Liver (tissue), 3 donors: Measurements from ENCODE around the gene LAMP5.

Source experiments
- GABPA ChIP-seq, 2 donors: IDR thresholded peaks in 1 of 2; conservative IDR thresholded peaks in 1 of 2; 2 replicates each; pipeline ENCODE4 v1.6.1; 2016; ENCODE audit warnings: antibody characterized with exemption in 2 of 2, mild to moderate bottlenecking in 1 of 2, moderate library complexity in 1 of 2
- RAD21 ChIP-seq, 2 donors: IDR thresholded peaks; 2 replicates each; pipeline ENCODE4 v1.6.1; 2016; ENCODE audit warnings: antibody characterized with exemption in 2 of 2, mild to moderate bottlenecking in 2 of 2
- TF ChIP-seq, protein P1 (sequence below): fragments of 150-350 bp; IDR thresholded peaks from 2 replicates; pipeline ENCODE4 v1.5.1; 2017; ENCODE audit warnings: improper control_type of control experiment, low read depth, low read length; ENCODE audit not compliant: missing input control
- TF ChIP-seq, protein P2 (sequence below): IDR thresholded peaks from 2 replicates; pipeline ENCODE4 v1.6.1; 2016; ENCODE audit warnings: antibody characterized with exemption
- donor health status: healthy.
- donor health status: healthy.

DNA sequence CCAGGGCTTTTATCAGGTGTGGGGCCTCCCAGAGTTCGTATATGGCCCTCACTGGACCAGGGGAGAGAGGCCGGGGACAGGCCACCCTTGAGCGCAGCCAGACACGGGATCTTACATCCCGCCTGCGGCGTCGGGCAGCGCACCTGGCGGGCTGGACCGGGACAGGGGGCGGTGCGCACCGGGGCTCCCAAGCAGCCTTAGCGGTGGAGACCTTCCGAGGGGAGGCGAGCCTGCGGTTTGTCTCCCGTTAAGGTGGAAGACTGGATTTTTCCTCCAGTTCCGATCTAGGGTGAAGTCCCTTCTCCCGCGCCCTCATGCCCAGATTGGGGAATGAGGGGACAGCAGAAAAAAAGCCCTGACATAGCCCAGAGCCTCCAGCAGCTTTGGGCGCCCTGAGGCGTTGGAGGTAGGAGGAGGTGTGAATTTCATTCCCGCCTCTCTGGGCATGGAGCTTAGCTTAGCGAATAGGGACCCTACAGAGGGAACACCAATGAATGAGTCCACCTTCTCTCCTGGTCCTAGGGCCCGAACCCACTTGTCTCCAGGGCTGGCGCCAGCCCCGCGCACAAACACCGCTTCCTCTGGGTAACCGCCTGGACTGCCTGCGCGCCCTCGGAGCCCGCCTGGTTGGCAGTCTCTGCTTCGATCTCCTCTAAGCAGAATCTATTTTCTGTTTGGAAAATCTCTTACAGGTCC, 6.7 kb upstream of the LAMP5 start:
- no peak for TF ChIP-seq RAD21 (IDR thresholded peaks at IDR 0.05)
- TF ChIP-seq GABPA (IDR thresholded peaks at IDR 0.05 in 1 of 2, conservative IDR thresholded peaks at IDR 0.05 in 1 of 2): no peak
- TF ChIP-seq, protein P1, sequence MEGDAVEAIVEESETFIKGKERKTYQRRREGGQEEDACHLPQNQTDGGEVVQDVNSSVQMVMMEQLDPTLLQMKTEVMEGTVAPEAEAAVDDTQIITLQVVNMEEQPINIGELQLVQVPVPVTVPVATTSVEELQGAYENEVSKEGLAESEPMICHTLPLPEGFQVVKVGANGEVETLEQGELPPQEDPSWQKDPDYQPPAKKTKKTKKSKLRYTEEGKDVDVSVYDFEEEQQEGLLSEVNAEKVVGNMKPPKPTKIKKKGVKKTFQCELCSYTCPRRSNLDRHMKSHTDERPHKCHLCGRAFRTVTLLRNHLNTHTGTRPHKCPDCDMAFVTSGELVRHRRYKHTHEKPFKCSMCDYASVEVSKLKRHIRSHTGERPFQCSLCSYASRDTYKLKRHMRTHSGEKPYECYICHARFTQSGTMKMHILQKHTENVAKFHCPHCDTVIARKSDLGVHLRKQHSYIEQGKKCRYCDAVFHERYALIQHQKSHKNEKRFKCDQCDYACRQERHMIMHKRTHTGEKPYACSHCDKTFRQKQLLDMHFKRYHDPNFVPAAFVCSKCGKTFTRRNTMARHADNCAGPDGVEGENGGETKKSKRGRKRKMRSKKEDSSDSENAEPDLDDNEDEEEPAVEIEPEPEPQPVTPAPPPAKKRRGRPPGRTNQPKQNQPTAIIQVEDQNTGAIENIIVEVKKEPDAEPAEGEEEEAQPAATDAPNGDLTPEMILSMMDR: no peak
- TF ChIP-seq, protein P2, sequence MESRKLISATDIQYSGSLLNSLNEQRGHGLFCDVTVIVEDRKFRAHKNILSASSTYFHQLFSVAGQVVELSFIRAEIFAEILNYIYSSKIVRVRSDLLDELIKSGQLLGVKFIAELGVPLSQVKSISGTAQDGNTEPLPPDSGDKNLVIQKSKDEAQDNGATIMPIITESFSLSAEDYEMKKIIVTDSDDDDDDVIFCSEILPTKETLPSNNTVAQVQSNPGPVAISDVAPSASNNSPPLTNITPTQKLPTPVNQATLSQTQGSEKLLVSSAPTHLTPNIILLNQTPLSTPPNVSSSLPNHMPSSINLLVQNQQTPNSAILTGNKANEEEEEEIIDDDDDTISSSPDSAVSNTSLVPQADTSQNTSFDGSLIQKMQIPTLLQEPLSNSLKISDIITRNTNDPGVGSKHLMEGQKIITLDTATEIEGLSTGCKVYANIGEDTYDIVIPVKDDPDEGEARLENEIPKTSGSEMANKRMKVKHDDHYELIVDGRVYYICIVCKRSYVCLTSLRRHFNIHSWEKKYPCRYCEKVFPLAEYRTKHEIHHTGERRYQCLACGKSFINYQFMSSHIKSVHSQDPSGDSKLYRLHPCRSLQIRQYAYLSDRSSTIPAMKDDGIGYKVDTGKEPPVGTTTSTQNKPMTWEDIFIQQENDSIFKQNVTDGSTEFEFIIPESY: no peak
